Activated CD8-positive, alpha-beta memory T cell treated with anti-CD3 and anti-CD28 coated beads for 1 hour (primary cell): ENCODE data around the gene TBXA2R.

Experiments used
- DNase-seq, 2 donors: peaks; one replicate each; pipeline ENCODE4 v3.0.0-alpha.2; 2020; ENCODE audit warnings: low read depth in 1 of 2; ENCODE audit errors: extremely low read depth in 1 of 2

The TBXA2R gene

GRCh38 chr19:3607303-3608078 is 816 bp upstream of the TBXA2R start:
- no peak for DNase-seq

GRCh38 chr19:3606174-3606689 is 443 bp downstream of the TBXA2R start:
- DNase-seq, result peak in 1 of 2 donors; percentile 16

GRCh38 chr19:3605770-3606169 is 905 bp downstream of the TBXA2R start:
- no peak for DNase-seq

DNA sequence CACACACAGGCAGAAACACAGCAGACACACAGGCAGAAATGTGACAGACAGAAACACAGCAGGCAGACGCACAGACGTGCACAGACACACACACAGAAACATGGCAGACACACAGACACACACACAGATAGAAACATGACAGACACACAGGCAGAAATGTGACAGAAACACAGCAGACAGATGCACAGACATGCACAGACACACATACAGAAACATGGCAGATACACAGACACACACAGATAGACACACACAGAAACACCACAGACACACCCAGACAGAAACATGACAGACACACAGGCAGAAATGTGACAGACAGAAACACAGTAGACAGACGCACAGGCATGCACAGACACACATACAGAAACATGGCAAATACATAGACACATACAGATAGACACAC is 1.3 kb downstream of the TBXA2R start:
- DNase-seq, result no peak

DNA sequence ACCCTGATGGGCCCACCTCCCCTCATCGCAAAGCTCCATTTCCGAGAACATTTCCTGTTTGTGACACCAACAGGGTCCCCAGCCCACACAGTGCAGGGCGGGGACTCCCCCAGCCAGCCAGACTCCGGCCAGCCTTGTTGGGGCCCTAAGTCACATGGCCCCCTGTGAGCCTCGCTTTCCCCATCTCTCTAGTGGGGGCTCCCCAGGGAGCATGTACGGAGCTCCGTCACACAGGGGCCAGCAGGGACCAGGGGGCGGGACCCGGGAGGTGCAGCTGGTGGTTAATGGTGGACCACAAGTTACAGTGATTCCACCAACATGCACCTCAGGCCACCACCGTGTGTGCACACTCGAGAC is 1.7 kb downstream of the TBXA2R start:
- DNase-seq, result no peak

DNA sequence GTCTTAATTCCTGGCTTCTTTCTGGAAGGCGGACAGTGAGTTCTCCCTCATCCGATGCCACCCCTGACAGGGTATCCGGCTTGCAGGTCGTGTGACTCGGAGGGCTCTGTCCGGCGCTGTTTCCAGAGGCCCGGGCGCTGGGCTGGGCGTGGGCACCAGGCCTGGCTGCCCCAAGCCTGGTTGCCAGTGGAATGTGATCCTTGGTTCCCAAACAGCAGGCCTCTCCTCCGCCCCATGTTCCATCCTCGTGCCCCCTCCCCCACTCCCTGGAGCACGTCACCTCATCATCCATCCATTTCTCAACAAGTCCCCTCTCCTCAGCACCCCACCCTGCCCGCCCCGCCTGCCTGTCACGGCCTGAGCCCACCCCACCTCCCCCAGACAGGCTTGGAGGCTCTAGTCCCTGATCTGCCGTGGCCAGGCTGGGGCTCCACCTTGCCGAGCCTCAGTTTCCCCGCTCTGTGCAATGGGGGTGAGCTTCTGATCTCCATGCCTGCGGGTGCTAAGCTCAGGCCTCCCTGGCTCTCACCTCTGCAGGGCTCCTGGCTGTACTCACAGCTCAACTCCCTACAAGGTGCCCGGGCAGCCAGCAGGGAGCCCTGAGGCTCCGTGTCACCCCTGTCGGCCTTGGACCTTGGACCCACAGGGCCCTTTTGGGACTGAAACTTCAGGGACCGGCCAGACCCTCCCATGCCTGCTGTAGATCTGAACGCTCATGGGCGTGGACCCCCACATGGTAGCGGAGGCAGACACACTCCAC is 2.3 kb downstream of the TBXA2R start:
- DNase-seq, result no peak

- DNase-seq, result no peak
These were observed 3.4 kb downstream of the TBXA2R start for GRCh38 chr19:3603121-3603811.

GRCh38 chr19:3601021-3601420 is 5.7 kb downstream of the TBXA2R start:
- no peak for DNase-seq

GRCh38 chr19:3599776-3600187 is 6.9 kb downstream of the TBXA2R start:
- DNase-seq, result no peak

DNA sequence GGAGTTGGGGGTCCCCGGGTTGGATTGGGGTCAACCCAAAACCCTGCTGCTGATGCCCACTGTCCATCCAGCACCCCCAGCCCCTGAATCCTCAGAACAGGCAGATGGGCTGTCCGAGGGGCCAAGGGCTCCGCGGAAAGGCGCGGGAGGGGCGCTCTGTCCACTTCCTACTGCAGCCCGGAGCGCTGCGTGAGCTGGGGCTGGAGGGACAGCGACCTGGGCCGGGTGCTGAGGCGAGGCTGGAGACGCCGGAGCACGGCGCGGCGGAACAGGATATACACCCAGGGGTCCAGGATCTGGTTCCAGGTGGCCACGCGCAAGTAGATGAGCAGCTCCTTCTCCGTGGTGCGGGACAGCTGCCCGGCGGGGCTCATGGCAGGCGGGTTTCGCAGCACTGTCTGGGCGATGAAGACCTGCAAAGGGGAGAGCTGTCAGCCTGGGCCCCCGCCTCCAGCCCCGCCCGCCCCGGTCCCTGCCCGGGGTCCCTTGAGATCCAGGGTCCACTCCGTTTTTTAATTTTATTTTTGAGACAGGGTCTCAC is 11.1 kb downstream of the TBXA2R start:
- DNase-seq, result no peak

GRCh38 chr19:3593156-3593555 is 13.5 kb downstream of the TBXA2R start:
- DNase-seq, result no peak

DNA sequence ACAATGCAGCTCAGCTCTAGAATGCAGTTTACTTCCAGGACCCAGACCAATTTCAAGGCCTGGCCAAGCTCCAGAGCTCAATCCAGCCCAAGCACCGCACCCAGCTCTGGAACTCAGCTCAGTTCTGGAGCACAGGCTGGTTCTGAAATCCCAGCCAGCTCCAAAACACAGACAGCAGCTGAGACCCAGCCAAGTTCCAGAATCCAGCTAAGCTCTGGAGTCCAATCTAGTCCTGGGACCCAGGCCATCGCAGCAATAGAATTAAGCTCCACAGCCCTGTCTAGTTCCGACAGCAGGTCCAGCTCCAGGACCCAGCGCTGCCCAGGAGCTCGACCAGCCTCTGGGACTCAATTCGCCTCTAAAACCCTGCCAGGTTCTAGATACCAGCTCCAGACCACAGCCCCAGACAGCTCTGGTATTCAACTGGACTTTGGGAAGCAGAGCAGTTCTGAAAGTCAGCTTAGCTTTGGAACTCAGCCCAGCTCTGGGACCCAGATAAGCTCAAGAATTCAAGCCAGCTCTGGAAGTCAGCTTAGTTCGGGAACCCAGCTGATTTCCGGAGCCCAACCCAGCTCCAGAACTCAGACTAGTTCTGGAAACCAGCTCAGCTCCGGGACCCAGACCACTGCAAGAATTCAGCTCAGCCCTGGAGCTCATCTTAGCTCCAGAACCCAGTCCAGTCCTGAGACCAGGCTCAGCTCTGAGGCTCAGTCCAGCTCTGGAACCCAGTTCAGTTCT is 14.6 kb downstream of the TBXA2R start:
- DNase-seq, result no peak

DNA sequence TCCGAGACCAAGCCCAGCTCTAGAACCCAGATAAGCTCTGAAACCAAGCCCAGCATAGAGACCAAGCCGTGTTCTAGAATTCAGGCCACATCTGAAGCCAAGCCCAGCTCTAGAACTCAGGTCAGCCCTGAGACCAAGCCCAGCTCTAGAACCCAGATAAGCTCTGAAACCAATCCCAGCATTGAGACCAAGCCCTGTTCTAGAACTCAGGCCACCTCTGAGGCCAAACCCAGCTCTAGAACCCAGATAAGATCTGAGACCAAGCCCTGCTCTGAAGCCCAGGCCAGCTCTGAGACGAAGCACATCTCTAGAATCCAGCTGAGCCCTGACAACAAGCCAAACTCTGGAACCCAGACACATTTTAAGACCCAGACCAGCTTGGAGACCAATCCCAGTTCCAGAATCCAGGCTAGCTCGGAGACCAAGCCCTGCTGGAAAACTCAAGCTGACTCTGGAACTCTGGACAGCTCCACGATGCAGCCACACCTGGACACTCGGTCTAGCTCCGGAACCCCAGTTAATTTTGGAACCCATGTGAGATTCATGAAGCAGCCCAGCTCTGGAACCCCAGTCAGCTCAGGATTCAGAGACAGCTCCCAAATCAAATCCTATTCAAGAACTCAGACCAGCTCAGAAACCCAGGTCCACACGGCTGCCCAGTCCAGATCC is 15.6 kb downstream of the TBXA2R start:
- DNase-seq, result no peak

DNA sequence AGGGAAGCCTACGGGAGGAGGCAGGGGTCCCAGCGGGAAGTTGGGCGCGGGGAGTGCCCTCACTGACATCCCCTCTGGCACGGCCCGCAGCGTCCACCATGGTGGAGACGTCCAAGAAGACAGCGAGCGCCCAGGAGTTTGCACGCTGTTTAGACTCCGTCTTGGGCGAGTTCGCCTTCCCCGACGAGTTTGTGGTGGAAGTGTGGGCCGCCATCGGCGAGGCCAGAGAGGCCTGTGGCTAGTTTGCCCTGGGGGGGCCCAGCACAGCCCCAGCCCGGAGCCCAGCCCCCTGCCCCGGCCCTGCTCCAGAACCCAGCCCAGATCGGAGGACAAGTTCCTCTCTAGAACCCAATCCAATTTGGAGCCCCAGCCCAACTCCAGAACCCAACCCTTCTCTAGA is 16.7 kb downstream of the TBXA2R start:
- no peak for DNase-seq

- DNase-seq, result no peak
These were observed 17.2 kb downstream of the TBXA2R start for GRCh38 chr19:3589439-3589838.

GRCh38 chr19:3586707-3587346 is 19.8 kb downstream of the TBXA2R start:
- no peak for DNase-seq

- peak in 1 of 2 donors; percentile 43 for DNase-seq
These were observed 20.5 kb downstream of the TBXA2R start for GRCh38 chr19:3586127-3586626.

DNA sequence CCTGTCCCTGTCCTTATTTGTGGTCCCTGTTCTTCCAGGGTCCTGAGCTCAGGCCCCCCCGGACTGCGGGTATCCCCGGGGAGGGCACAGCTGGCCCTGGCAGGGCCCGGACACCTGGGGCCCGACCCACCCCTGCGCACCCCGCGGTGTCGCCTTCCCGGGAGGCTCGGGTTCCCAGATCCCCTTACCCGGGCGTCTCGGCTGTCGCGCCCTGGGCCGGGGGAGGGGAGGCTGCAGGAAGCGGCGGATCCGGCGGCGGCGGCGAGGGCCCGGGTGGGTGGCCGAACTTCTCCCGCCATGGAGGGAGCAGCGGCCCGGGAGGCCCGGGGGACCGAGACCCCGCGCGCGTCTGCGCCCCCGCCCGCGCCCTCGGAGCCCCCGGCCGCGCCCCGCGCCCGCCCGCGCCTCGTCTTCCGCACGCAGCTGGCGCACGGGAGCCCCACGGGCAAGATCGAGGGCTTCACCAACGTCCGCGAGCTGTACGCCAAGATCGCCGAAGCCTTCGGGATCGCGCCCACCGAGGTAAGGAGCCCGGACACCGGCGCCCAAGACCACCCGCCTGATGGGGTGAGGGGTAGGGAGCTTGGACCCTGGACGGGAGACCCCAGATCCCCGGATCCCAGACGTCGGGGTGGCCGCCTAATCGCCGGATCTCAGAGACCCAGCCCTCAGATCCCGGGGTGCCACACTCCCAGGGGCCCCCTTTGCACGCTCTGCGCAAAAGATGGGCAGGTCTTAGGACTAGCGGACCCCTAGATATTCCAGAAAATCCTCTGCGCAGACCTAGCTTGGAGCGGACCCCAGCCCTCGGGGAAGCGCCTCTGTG is 21.2 kb downstream of the TBXA2R start, which contains the start of gene GIPC3:
TSS of gene GIPC3 (plus strand) at position 178 of the 826 bp plus-strand sequence. CDS start at position 298, 120 bp downstream.
- no peak for DNase-seq
